IPS-15b (cell line): Measurements from ENCODE around the gene LRRC42.
"Not testable (repeated sequence)": the region's sequence is repeated elsewhere in the genome, so short reads cannot be mapped to it uniquely, and the experiment has no call there.

Experiments used
- H3K27me3 ChIP-seq: one replicate; pipeline ENCODE4 v1.6.1; 2013; ENCODE audit warnings: low read length; ENCODE audit not compliant: control insufficient read depth, insufficient read depth
- H3K36me3 ChIP-seq: one replicate; pipeline ENCODE4 v1.6.1; 2013; ENCODE audit warnings: low read length; ENCODE audit not compliant: control insufficient read depth, insufficient read depth
- H3K4me1 ChIP-seq: one replicate; pipeline ENCODE4 v1.6.1; 2013; ENCODE audit warnings: mild to moderate bottlenecking, low read length; ENCODE audit not compliant: control insufficient read depth, insufficient read depth
- H3K4me3 ChIP-seq: one replicate; pipeline ENCODE4 v1.5.1; 2013; ENCODE audit warnings: low read depth, low read length
- H3K9ac ChIP-seq: one replicate; pipeline ENCODE4 v1.6.1; 2013; ENCODE audit warnings: low read depth, mild to moderate bottlenecking, low read length
- H3K9me3 ChIP-seq: one replicate; pipeline ENCODE4 v1.6.1; 2013; ENCODE audit warnings: mild to moderate bottlenecking, low read length; ENCODE audit not compliant: control insufficient read depth, insufficient read depth

The LRRC42 gene

DNA sequence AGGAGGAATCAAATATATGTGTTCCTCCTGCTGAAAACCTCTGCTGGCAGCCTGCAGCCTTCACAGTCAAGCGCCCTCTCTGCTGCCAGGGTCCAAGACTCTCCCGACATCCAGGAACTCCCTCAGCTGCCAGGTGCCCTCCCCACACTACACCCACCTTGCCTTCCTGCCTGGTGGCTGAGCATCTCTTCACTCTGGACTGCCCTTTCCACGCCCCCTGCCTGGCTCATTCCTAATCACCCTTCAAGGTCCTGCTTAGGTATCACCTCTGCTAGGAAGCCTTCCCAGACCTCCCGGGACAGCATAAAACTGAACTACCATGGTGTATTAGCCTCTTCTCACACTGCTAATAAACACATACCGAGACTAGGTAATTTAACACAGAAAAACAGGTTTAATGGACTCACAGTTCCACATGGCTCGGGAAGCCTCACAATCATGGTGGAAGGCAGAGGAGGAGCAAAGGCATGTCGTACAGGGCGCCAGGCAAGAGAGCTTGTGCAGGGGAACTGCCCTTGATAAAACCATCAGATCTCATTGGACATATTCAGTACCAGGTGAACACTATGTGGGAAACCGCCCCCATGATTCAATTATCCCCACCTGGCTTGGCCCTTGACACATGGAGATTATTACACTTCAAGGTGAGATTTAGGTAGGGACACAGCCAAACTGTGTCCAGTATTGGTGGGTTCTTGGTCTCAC, 56.5 kb downstream of the LRRC42 start:
- Histone ChIP-seq H3K4me3 (no peak overlapping the region), H3K4me1 (no peaks in the 10 kb centered on the region), H3K36me3 (no peaks in the 10 kb centered on the region), H3K9ac (no peak overlapping the region), H3K9me3 (no peaks in the 10 kb centered on the region), H3K27me3 (no peaks in the 10 kb centered on the region)

DNA sequence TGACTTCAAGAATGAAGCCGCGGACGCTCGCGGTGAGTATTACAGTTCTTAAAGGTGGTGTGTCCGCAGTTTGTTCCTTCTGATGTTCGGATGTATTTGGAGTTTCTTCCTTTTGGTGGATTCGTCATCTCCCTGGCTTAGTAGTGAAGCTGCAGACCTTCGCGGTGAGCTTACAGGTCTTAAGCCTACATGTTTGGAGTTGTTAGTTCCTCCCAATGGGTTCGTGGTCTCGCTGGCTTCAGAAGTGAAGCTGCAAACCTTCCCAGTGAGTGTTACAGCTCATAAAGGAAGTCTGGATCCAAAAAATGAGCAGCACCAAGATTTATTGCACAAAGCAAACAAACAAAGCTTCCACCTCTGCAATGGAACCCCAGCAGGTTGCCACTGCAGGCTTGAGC, 57.1 kb downstream of the LRRC42 start:
- H3K9ac ChIP-seq = no peak overlapping the region
- no peaks in the 10 kb centered on the region for H3K27me3 ChIP-seq
- no peaks in the 10 kb centered on the region for H3K9me3 ChIP-seq
- no peaks in the 10 kb centered on the region for H3K36me3 ChIP-seq
- H3K4me3 ChIP-seq = no peak overlapping the region
- H3K4me1 ChIP-seq = no peaks in the 10 kb centered on the region

DNA sequence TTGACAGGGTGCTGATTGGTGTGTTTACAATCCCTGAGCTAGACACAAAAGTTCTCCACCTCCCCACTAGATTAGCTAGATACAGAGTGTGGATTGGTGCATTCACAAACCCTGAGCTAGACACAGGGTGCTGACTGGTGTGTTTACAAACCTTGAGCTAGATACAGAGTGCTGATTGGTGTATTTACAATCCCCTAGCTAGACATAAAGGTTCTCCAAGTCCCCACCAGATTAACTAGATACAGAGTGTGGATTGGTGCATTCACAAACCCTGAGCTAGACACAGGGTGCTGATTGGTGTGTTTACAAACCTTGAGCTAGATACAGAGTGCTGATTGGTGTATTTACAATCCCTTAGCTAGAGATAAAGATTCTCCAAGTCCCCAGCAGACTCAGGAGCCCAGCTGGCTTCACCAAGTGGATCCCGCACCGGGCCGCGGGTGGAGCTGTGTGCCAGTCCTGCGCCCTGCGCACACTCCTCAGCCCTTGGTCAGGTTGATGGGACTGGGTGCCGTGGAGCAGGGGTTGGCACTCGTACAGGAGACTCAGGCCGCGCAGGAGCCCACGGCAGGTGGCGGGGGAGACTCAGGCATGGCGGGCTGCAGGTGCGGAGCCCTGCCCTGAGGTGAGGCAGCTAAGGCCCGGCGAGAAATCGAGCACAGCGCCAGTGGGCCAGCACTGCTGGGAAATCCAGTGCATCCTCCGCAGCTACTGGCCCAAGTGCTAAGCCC, 57.8 kb downstream of the LRRC42 start:
- not testable (repeated sequence) for H3K9me3 ChIP-seq, H3K4me1 ChIP-seq, H3K9ac ChIP-seq, H3K4me3 ChIP-seq, H3K27me3 ChIP-seq, H3K36me3 ChIP-seq

DNA sequence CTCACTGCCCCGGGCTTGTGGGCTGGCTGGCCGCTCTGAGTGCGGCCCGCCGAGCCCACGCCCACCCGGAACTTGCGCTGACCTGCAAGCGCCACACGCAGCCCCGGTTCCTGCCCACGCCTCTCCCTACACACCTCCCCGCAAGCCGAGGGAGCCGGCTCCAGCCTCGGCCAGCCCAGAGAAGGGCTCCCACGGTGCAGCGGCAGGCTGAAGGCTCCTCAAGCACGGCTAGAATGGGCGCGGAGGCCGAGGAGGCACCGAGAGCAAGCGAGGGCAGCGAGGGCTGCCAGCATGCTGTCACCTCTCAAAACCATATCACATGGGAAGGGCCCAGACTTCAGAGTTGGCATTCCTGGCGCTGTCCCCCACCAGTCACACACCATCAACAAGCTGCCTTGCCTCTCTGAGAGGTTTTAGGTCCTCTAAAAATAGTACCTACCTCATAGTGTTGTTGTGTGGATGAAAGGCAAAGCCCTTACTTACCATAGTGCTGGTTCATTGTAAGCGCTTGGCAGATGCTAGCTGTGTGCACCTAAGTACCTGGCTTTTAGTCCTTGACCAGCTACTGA, 58.4 kb downstream of the LRRC42 start:
- H3K27me3 ChIP-seq = no peaks in the 10 kb centered on the region
- no peak overlapping the region for H3K9ac ChIP-seq
- H3K9me3 ChIP-seq = no peaks in the 10 kb centered on the region
- H3K36me3 ChIP-seq = no peaks in the 10 kb centered on the region
- H3K4me1 ChIP-seq = no peaks in the 10 kb centered on the region
- H3K4me3 ChIP-seq = no peak overlapping the region

DNA sequence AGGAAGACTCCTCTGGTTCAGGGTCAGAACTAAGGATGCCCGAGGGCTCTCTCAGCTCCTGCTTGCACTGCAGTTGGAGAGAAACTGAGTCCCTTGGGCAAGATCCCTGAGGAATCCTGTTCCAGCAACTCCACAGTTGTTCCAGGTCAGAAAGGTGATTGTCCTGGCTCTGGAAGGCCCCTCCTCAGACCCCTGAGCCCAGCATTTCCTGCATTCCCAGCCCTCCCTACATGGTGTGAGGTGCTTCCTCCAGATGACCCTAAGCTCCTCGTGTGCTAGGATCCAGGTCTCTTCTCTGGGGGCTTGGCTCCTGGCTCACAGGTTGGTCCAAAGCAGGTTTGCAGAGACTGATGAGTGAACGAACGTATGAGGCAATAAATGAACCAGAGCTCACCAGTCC, 60.4 kb downstream of the LRRC42 start:
- Histone ChIP-seq H3K9ac (no peak overlapping the region), H3K4me1 (no peaks in the 10 kb centered on the region), H3K27me3 (no peaks in the 10 kb centered on the region), H3K4me3 (no peak overlapping the region), H3K9me3 (no peaks in the 10 kb centered on the region), H3K36me3 (no peaks in the 10 kb centered on the region)

DNA sequence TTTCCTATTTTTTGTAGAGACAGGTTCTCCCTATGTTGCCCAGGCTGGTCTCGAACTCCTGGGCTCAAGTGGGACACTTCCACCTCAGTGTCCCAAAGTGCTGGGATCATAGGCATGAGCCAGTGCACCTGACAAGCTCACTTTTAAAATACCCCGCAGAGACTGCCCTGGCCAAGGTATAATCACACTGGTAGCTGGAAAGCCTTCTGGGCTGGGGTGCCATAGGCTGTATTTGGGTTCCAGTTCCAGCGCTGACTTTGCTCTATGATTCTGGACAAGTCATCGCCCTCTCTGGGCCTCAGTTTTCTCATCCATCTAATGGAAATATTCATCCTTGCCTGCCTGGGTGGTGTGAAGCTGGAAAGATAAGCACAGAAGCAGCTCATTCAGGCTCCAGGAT, 61.5 kb downstream of the LRRC42 start:
- Histone ChIP-seq H3K4me1 (no peaks in the 10 kb centered on the region), H3K9ac (no peak overlapping the region), H3K36me3 (no peaks in the 10 kb centered on the region), H3K9me3 (no peaks in the 10 kb centered on the region), H3K27me3 (no peaks in the 10 kb centered on the region), H3K4me3 (no peak overlapping the region)

DNA sequence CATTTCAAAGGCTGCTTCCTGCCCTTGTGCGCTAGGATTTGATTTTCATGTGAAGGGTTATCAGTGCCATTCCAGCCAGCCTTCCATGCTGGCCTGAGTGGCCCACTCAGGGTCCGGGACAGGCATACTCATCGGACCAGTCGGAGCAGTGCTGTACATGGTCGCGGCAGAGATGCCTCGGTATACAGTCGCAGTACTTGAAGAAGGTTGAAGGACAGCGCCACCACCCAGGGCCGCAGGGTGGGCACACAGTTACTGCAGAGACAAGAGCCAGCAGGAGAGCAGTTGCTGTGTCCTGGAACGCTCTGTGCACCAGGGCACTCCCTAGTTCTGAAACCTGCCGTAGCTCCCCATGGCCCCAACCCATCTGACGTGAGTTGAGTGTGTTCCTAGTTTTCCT, 62.7 kb downstream of the LRRC42 start:
- Histone ChIP-seq H3K27me3 (no peaks in the 10 kb centered on the region), H3K9ac (no peak overlapping the region), H3K36me3 (no peaks in the 10 kb centered on the region), H3K4me3 (no peak overlapping the region), H3K9me3 (no peaks in the 10 kb centered on the region), H3K4me1 (no peaks in the 10 kb centered on the region)

DNA sequence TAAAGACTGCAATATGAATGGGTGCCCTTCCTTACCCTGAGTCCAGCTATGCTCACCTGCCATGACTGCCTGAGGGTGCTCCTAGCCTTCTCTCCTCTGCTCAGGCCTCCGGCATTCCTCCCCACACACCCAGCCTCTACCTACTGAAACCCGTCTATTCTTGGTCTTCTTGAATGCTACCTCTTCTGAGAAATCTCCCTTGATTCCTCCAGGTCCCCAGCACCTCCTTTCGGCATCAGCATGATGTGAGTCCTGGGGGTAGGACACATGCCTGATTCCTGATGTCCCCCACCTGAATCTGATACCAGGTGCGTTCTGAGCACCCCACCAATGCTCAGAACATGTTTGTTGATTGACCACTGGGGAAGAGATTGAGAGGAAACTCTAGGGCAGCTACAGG, 63.3 kb downstream of the LRRC42 start:
- Histone ChIP-seq H3K27me3 (no peaks in the 10 kb centered on the region), H3K9me3 (no peaks in the 10 kb centered on the region), H3K4me1 (no peaks in the 10 kb centered on the region), H3K36me3 (no peaks in the 10 kb centered on the region), H3K9ac (no peak overlapping the region), H3K4me3 (no peak overlapping the region)

DNA sequence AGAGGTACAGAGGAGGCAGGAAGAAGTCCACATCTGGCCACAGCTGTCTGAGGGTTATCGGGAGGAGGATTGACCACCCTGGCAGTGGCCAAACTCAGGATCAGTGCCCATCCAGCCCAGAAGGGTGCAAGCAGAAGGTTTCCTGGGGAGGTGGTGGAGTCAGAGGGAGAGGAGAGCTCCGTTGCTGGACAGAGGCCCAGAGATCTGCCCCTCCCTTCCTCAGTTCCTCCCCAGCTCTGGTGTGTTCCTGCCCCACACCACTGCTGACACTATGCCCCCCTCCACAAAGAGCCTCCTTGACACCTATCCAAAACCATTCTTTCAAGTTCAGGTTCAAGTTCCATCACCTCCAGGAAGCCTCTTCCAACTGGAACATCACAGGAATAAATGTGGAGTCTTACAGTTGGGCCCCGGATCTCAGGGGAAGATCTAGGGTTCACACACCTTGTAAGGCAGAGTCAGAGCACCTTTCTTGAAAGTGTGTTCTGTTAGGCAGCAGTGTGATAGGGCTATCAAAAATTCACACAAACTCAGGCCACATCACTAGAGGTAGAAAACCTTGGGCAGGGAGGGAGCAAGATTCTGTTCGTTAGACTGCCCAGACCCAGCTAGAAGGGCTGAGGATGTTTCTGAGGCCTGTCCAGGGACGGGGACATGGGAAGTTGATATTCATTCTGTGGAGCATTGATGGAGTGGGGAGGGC, 64.4 kb downstream of the LRRC42 start:
- no peaks in the 10 kb centered on the region for H3K27me3 ChIP-seq
- H3K9ac ChIP-seq = no peak overlapping the region
- no peak overlapping the region for H3K4me3 ChIP-seq
- no peaks in the 10 kb centered on the region for H3K4me1 ChIP-seq
- H3K36me3 ChIP-seq = no peaks in the 10 kb centered on the region
- H3K9me3 ChIP-seq = no peaks in the 10 kb centered on the region

DNA sequence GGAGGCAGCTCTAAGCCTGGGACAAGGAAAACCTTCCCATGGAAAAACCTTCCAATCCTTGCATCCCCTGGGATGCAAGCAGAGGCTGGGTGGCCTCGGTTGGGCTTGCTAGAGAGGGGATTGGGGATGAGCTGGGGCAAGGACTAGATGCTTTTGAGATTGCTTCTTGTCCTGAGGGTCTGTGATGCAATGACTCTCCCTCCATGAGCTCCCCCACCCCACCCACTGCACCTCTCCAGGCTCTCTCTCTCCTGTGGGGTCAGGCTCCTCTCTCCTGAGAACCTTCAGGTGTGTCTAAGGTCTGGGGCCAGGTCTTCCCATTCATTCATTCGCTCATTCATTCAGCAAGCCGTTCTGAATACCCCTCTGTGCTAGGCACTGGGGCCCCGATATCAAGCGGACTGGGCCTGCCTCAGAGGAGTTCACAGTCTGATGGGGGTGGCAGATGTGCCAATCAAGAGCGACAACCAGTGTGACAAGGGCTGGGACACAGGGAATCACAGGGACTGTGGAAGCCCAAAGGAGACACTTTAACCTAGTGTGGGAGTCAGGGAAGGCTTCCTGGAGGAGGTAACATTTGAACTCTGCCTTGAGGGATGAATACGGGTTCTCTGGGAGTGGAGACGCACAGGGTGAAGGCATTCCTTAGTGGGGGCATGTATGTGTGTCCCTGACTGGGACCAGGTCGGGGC, 65.3 kb downstream of the LRRC42 start:
- H3K4me1 ChIP-seq = peaks cover 3% of the 10 kb centered on the region
- H3K4me3 ChIP-seq = no peak overlapping the region
- H3K36me3 ChIP-seq = no peaks in the 10 kb centered on the region
- no peaks in the 10 kb centered on the region for H3K9me3 ChIP-seq
- no peak overlapping the region for H3K9ac ChIP-seq
- no peaks in the 10 kb centered on the region for H3K27me3 ChIP-seq

DNA sequence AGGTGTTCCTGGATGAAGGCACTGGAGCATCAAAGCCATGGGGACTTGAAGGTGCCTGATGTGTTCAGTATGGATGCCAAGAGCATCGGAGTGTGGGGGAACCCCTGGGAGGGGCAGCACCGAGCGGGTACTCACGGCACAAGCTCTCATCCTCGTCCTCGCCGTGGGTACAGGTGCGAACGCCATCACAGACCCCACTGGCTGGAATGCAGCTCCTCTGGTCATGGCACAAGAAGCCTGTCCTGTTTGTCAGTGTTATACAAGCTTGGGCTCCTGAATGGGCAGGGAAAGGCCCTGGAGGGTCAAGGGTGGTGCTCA, 65.8 kb downstream of the LRRC42 start:
- Histone ChIP-seq H3K4me1 (peaks cover 7% of the 10 kb centered on the region), H3K9ac (no peak overlapping the region), H3K4me3 (no peak overlapping the region), H3K9me3 (no peaks in the 10 kb centered on the region), H3K27me3 (no peaks in the 10 kb centered on the region), H3K36me3 (no peaks in the 10 kb centered on the region)
